GM12878 (cell line): ENCODE results near the gene MDM4. TPM values are rescaled to one million over a fixed set of nuclear protein-coding genes. Genes with fewer than 3 reads are reported as not detected.
A peak's percentile ranks its signal among the peaks of the same experiment; 100 is the strongest.

Source experiments
- ATAC-seq: fragments of 200-7000 bp; cut with Tn5 transposase; 3 replicates; pipeline ENCODE4 v1.9.1; 2020; ENCODE audit warnings: mild to moderate bottlenecking, moderate library complexity
- BruUV-seq: library from RNA; stranded (reverse); fragments of 400-500 nt; replicated peaks from 2 replicates; lab custom pipeline; 2021; lab: Mats Ljungman, UMichigan
- CTCF ChIA-PET: fragments of 300-600 bp; sonication (Branson Sonifier 250); formaldehyde crosslinking; extraction: SDS; loops from one replicate; lab custom pipeline; 2021; ENCODE audit warnings: inconsistent platforms; lab: Yijun Ruan, JAX
- POLR2A ChIA-PET: fragments of 350-600 bp; formaldehyde crosslinking; extraction: SDS; loops from one replicate; lab custom pipeline; 2021; ENCODE audit warnings: inconsistent platforms; lab: Charles Lee
- RAD21 ChIA-PET: fragments of 300-600 bp; sonication (Branson Sonifier 250); formaldehyde crosslinking; loops from one replicate; lab custom pipeline; 2023; ENCODE audit warnings: antibody characterized with exemption; ENCODE audit not compliant: unreplicated experiment; lab: Charles Lee
- SMC1A ChIA-PET: fragments of 300-600 bp; sonication (Branson Sonifier 250); formaldehyde crosslinking; loops from one replicate; lab custom pipeline; 2023; ENCODE audit not compliant: unreplicated experiment, uncharacterized antibody; lab: Charles Lee
- DNase-seq: peaks from one replicate; pipeline ENCODE4 v3.0.0-alpha.2; 2011; ENCODE audit warnings: low read depth, low spot score
- FAIRE-seq: peaks from 3 replicates; lab custom pipeline; 2011; peaks lifted over from hg19 to GRCh38; lab: Jason Lieb, UNC
- H2AFZ ChIP-seq: 2 replicates; pipeline ENCODE4 v1.6.0; 2011; ENCODE audit warnings: low read depth, low read length, control low read depth; ENCODE audit not compliant: control insufficient read depth
- H3K27ac ChIP-seq: 2 replicates; pipeline ENCODE4 v1.5.1; 2011; ENCODE audit warnings: control low read depth; ENCODE audit not compliant: control insufficient read depth, insufficient read depth
- H3K27me3 ChIP-seq, 2 experiments: replicated peaks in 1 of 2; 2 replicates each; pipeline versions ENCODE4 v1.6.0 to v1.6.1; 2011; ENCODE audit warnings: low read length in 1 of 2; ENCODE audit not compliant: control insufficient read depth in 2 of 2, insufficient read depth in 2 of 2
- H3K36me3 ChIP-seq, 2 experiments: 2 replicates each; pipeline ENCODE4 v1.5.1; 2011; ENCODE audit warnings: low read length in 1 of 2; ENCODE audit not compliant: control insufficient read depth in 2 of 2, insufficient read depth in 2 of 2
- H3K4me1 ChIP-seq: 2 replicates; pipeline ENCODE4 v1.6.1; 2011; ENCODE audit warnings: mild to moderate bottlenecking, low read length, moderate library complexity, mixed read lengths; ENCODE audit not compliant: control insufficient read depth, insufficient read depth
- H3K4me2 ChIP-seq: 2 replicates; pipeline ENCODE4 v1.6.0; 2011; ENCODE audit warnings: control low read depth; ENCODE audit not compliant: control insufficient read depth, insufficient read depth
- H3K4me3 ChIP-seq: fragments of 200-600 bp; sonication (generic); 2 replicates; pipeline ENCODE4 v1.5.1; 2016
- H3K79me2 ChIP-seq: 2 replicates; pipeline ENCODE4 v1.6.0; 2011; ENCODE audit warnings: low read length; ENCODE audit not compliant: control insufficient read depth, insufficient read depth
- H3K9ac ChIP-seq: 2 replicates; pipeline ENCODE4 v1.8.0; 2011; ENCODE audit warnings: low read length, control low read depth, mixed read lengths; ENCODE audit not compliant: control insufficient read depth, insufficient read depth
- H3K9me3 ChIP-seq: replicated peaks from 3 replicates; pipeline ENCODE4 v1.5.1; 2011; ENCODE audit warnings: mild to moderate bottlenecking, low read length; ENCODE audit not compliant: control insufficient read depth, insufficient read depth
- H4K20me1 ChIP-seq: 2 replicates; pipeline ENCODE4 v1.6.0; 2011; ENCODE audit not compliant: control insufficient read depth, insufficient read depth
- CBFB ChIP-seq: IDR thresholded peaks from 2 replicates; pipeline ENCODE4 v1.6.1; 2016; ENCODE audit warnings: antibody characterized with exemption, low read depth
- FOS ChIP-seq: IDR thresholded peaks from 3 replicates; pipeline ENCODE4 v1.6.1; 2011; ENCODE audit warnings: borderline replicate concordance; ENCODE audit not compliant: insufficient read length; ENCODE audit errors: extremely low read depth
- PBX3 ChIP-seq: IDR thresholded peaks from 2 replicates; pipeline ENCODE4 v1.6.1; 2011; ENCODE audit warnings: mild to moderate bottlenecking, low read depth, low read length, moderate library complexity; ENCODE audit not compliant: insufficient replicate concordance
- POLR2A ChIP-seq: IDR thresholded peaks from 2 replicates; pipeline ENCODE4 v1.6.1; 2011; ENCODE audit warnings: low read depth, mild to moderate bottlenecking, low read length
- RELA ChIP-seq: fragments of 450-650 bp; IDR thresholded peaks from 2 replicates; pipeline ENCODE4 v1.8.0; 2014; ENCODE audit warnings: borderline replicate concordance; ENCODE audit not compliant: partially characterized antibody
- WGBS: methylation state at CpG from one replicate; pipeline ENCODE4 v1.1.6; 2016; ENCODE audit warnings: low lambda C conversion rate; ENCODE audit not compliant: insufficient replicate concordance, insufficient coverage; ENCODE audit errors: missing lambda C conversion rate; 5-methylcytosine and 5-hydroxymethylcytosine counted together
- in situ Hi-C: fragments of 300-500 bp; cut with MboI; formaldehyde crosslinking; loops from 9 replicates; pipeline ENCODE4 v1.14.3; 2018; ENCODE audit warnings: mixed read lengths
- intact Hi-C: fragments of 100-400 bp; cut with micrococcal nuclease; formaldehyde crosslinking; loops from one replicate; pipeline ENCODE4 v1.14.2; 2022; ENCODE audit not compliant: unreplicated experiment
- polyA plus RNA-seq, 11 experiments: library from polyadenylated mRNA; depleted of rRNA in 4 of 11; unstranded in 6 of 11; stranded (reverse) in 5 of 11; fragments of >200 nt; fragmentation: Nextera tagmentation in 4 of 11; fragmentation: Illumina TruSeq in 1 of 11; extraction: Ambion mirVana in 4 of 11; extraction: Trizol in 1 of 11; gene quantifications; 1 replicate in 1 of 11; 2 replicates in 10 of 11; pipeline versions ENCODE4 v1.2.1 to v1.2.3, GENCODE V29; 2011 to 2016; ENCODE audit warnings: inconsistent platforms in 2 of 11, missing spikeins in 2 of 11, low read depth in 1 of 11
- total RNA-seq, 4 experiments: library from RNA; depleted of rRNA in 3 of 4; stranded (reverse); fragments of >200 nt in 3 of 4; fragmentation: Illumina TruSeq in 1 of 4; extraction: Trizol in 1 of 4; gene quantifications; 2 replicates each; pipeline versions ENCODE4 v1.2.1 to v1.2.3, GENCODE V29; 2013 to 2021

MDM4 gene
- total and polyA plus RNA-seq, 10 of the 15 experiments (the other 5 are each of a cell fraction or from before 2014, with no cell fraction given), result 2.5 to 74.4 (median 22.7) TPM

GRCh38 chr1:204562075-204562990 lies 46.1 kb downstream of the MDM4 start:
- ChIA-PET CTCF (interaction anchor here (0.6 to 3.7 kb wide), 5 partner anchors 201 to 245 kb away, joined by 3 to 17 read pairs (median 4); no protein-coding TSS in a partner anchor), RAD21 (interaction anchor here (0.7 to 2.0 kb wide), 3 partner anchors 31 to 245 kb away, joined by 3 to 9 read pairs (median 7); no protein-coding TSS in a partner anchor), SMC1A (interaction anchor here (1.4 to 1.6 kb wide), 2 partner anchors 202 to 241 kb away, joined by 4 to 7 read pairs; no protein-coding TSS in a partner anchor), POLR2A (interaction anchor here (1.5 kb wide), 1 partner anchor 8 kb away, joined by 3 read pairs; no protein-coding TSS in a partner anchor)
- 93% methylated on average over 35 of the region's 37 CpGs for WGBS
- Histone ChIP-seq H3K9me3 (no peaks in the 10 kb centered on the region), H3K27ac (no peak overlapping the region), H3K36me3 (peaks cover 0 to 20% of the 10 kb centered on the region in 2 experiments; a peak in 2 of 4 replicates), H3K4me3 (no peak overlapping the region), H2AFZ (no peak overlapping the region), H3K4me1 (peaks cover 24% of the 10 kb centered on the region), H4K20me1 (0 out of 2 replicates have a peak, but pooled peaks cover 2% of the 10 kb centered on the region), H3K9ac (no peak overlapping the region), H3K27me3 (no peaks in the 10 kb centered on the region), H3K4me2 (no peak overlapping the region), H3K79me2 (no peaks in the 10 kb centered on the region)
- no peak for ATAC-seq
- in situ Hi-C loops, result no loop called here
- no peak for DNase-seq
- no TSS peak for BruUV-seq
- FAIRE-seq, result no peak
- intact Hi-C loops, result loop anchor here (10.0 kb wide), 1 partner anchor 382 kb away; no protein-coding TSS in a partner anchor
- TF ChIP-seq CBFB, result no peak
- TF ChIP-seq PBX3, result no peak
- TF ChIP-seq FOS, result no peak
- TF ChIP-seq RELA, result no peak
- TF ChIP-seq POLR2A, result peak; percentile 46; the same call in 1 of the 2 replicates
